H9 (cell line): ENCODE data around the gene CHAF1A. TPM values are rescaled to one million over a fixed set of nuclear protein-coding genes. Genes with fewer than 3 reads are reported as not detected.

Experiments used
- DNase-seq: peaks from one replicate; pipeline ENCODE4 v3.0.0-alpha.2; 2017
- H2AFZ ChIP-seq: one replicate; pipeline ENCODE4 v1.6.1; 2013; ENCODE audit warnings: mild to moderate bottlenecking, low read length, control low read depth, moderate library complexity
- H2AK5ac ChIP-seq: 2 replicates; pipeline ENCODE4 v1.6.1; 2013; ENCODE audit warnings: low read length, control low read depth, mixed read lengths; ENCODE audit not compliant: insufficient read length
- H2BK120ac ChIP-seq: one replicate; pipeline ENCODE4 v1.6.1; 2013; ENCODE audit warnings: low read depth, mild to moderate bottlenecking, low read length, control low read depth, inconsistent platforms; ENCODE audit not compliant: poor library complexity, severe bottlenecking
- H2BK12ac ChIP-seq: 2 replicates; pipeline ENCODE4 v1.6.1; 2013; ENCODE audit warnings: low read length, control low read depth, mixed read lengths, low read depth; ENCODE audit not compliant: insufficient read length
- H2BK15ac ChIP-seq: 2 replicates; pipeline ENCODE4 v1.6.1; 2013; ENCODE audit warnings: low read depth, low read length, control low read depth
- H2BK20ac ChIP-seq: one replicate; pipeline ENCODE4 v1.6.1; 2013; ENCODE audit warnings: low read depth, mild to moderate bottlenecking, low read length, control low read depth, inconsistent platforms; ENCODE audit not compliant: poor library complexity, severe bottlenecking
- H2BK5ac ChIP-seq: 2 replicates; pipeline ENCODE4 v1.6.1; 2013; ENCODE audit warnings: low read length, control low read depth, mixed read lengths; ENCODE audit not compliant: insufficient read length
- H3K14ac ChIP-seq: 2 replicates; pipeline ENCODE4 v1.6.1; 2013; ENCODE audit warnings: low read length, control low read depth; ENCODE audit not compliant: insufficient read depth
- H3K18ac ChIP-seq: 2 replicates; pipeline ENCODE4 v1.6.1; 2013; ENCODE audit warnings: low read depth, mild to moderate bottlenecking, mixed read lengths, low read length, control low read depth; ENCODE audit not compliant: insufficient read length
- H3K23ac ChIP-seq: 2 replicates; pipeline ENCODE4 v1.6.1; 2013; ENCODE audit warnings: low read length, control low read depth, mixed read lengths, low read depth; ENCODE audit not compliant: insufficient read length
- H3K23me2 ChIP-seq: 2 replicates; pipeline ENCODE4 v1.6.1; 2013; ENCODE audit warnings: low read depth, mild to moderate bottlenecking, mixed read lengths, low read length, control low read depth; ENCODE audit not compliant: insufficient read length, poor library complexity, severe bottlenecking
- H3K27ac ChIP-seq: 2 replicates; pipeline ENCODE4 v1.5.1; 2013; ENCODE audit warnings: low read length, control low read depth, mixed read lengths, low read depth; ENCODE audit not compliant: insufficient read length
- H3K27me3 ChIP-seq: 2 replicates; pipeline ENCODE4 v1.6.1; 2013; ENCODE audit warnings: low read length, control low read depth, inconsistent platforms; ENCODE audit not compliant: insufficient read depth
- H3K4ac ChIP-seq: 2 replicates; pipeline ENCODE4 v1.6.1; 2013; ENCODE audit warnings: low read depth, mild to moderate bottlenecking, control low read depth, inconsistent platforms, low read length, moderate library complexity
- H3K4me1 ChIP-seq: 2 replicates; pipeline ENCODE4 v1.6.1; 2013; ENCODE audit warnings: low read length, control low read depth, inconsistent platforms; ENCODE audit not compliant: insufficient read depth
- H3K4me2 ChIP-seq: 2 replicates; pipeline ENCODE4 v1.6.1; 2013; ENCODE audit warnings: low read length, control low read depth, mixed read lengths; ENCODE audit not compliant: insufficient read length, insufficient read depth
- H3K56ac ChIP-seq: 2 replicates; pipeline ENCODE4 v1.6.1; 2013; ENCODE audit warnings: low read depth, mild to moderate bottlenecking, mixed read lengths, low read length, control low read depth; ENCODE audit not compliant: insufficient read length
- H3K79me1 ChIP-seq: 2 replicates; pipeline ENCODE4 v1.6.1; 2013; ENCODE audit warnings: low read depth, mild to moderate bottlenecking, moderate library complexity, low read length, control low read depth, inconsistent platforms; ENCODE audit not compliant: insufficient read depth, poor library complexity, severe bottlenecking
- H3K79me2 ChIP-seq: 2 replicates; pipeline ENCODE4 v1.6.1; 2013; ENCODE audit warnings: low read length, control low read depth, inconsistent platforms; ENCODE audit not compliant: insufficient read depth
- H3K9ac ChIP-seq: 2 replicates; pipeline ENCODE4 v1.6.1; 2013; ENCODE audit warnings: low read length, control low read depth, mixed read lengths; ENCODE audit not compliant: insufficient read length; ENCODE audit errors: extremely low read depth
- H3K9me3 ChIP-seq: one replicate; pipeline ENCODE4 v1.6.1; 2013; ENCODE audit warnings: low read depth, low read length, inconsistent platforms; ENCODE audit not compliant: control insufficient read depth
- H3T11ph ChIP-seq: one replicate; pipeline ENCODE4 v1.6.1; 2013; ENCODE audit warnings: mild to moderate bottlenecking, low read length, control low read depth, inconsistent platforms
- H4K20me1 ChIP-seq: one replicate; pipeline ENCODE4 v1.6.1; 2013; ENCODE audit not compliant: control insufficient read depth, insufficient read length, insufficient read depth
- H4K5ac ChIP-seq: 2 replicates; pipeline ENCODE4 v1.6.1; 2013; ENCODE audit warnings: low read depth, mild to moderate bottlenecking, mixed read lengths, low read length, control low read depth; ENCODE audit not compliant: insufficient read length
- H4K8ac ChIP-seq: replicated peaks from 2 replicates; pipeline ENCODE4 v1.6.1; 2013; ENCODE audit warnings: low read length, control low read depth, mixed read lengths, low read depth; ENCODE audit not compliant: insufficient read length
- H4K91ac ChIP-seq: 2 replicates; pipeline ENCODE4 v1.6.1; 2013; ENCODE audit warnings: low read depth, mild to moderate bottlenecking, moderate library complexity, mixed read lengths, low read length, control low read depth; ENCODE audit not compliant: insufficient read length
- H3K27ac Mint-ChIP-seq, 3 experiments: 2 replicates in 2 of 3; 3 replicates in 1 of 3; pipeline ENCODE4 v1.8.0; 2020 to 2021; ENCODE audit warnings: mixed read lengths in 3 of 3, mild to moderate bottlenecking in 1 of 3, moderate library complexity in 1 of 3
- H3K27me3 Mint-ChIP-seq: 2 replicates; pipeline ENCODE4 v1.8.0; 2021; ENCODE audit warnings: low read depth, mild to moderate bottlenecking, moderate library complexity, mixed read lengths
- H3K36me3 Mint-ChIP-seq, 3 experiments: 2 replicates in 2 of 3; 3 replicates in 1 of 3; pipeline ENCODE4 v1.8.0; 2020 to 2021; ENCODE audit warnings: low read depth in 3 of 3, mixed read lengths in 3 of 3; ENCODE audit not compliant: insufficient read depth in 1 of 3
- H3K4me1 Mint-ChIP-seq, 2 experiments: 2 replicates each; pipeline ENCODE4 v1.8.0; 2020; ENCODE audit warnings: mixed read lengths in 2 of 2
- H3K4me3 Mint-ChIP-seq, 2 experiments: 2 replicates in 1 of 2; 3 replicates in 1 of 2; pipeline ENCODE4 v1.8.0; 2020 to 2021; ENCODE audit warnings: mild to moderate bottlenecking in 2 of 2, mixed read lengths in 2 of 2, moderate library complexity in 1 of 2
- H3K9me3 Mint-ChIP-seq, 2 experiments: 2 replicates in 1 of 2; 3 replicates in 1 of 2; pipeline ENCODE4 v1.8.0; 2020; ENCODE audit warnings: mild to moderate bottlenecking in 2 of 2, mixed read lengths in 2 of 2, moderate library complexity in 1 of 2
- CTCF ChIP-seq: fragments of 200-600 bp; sonication (generic); conservative IDR thresholded peaks from 3 replicates; pipeline ENCODE4 v1.8.0; 2021; ENCODE audit warnings: antibody characterized with exemption, mild to moderate bottlenecking
- WGBS: extraction: QIAGEN DNeasy Blood & Tissue Kit; methylation state at CpG from one replicate; pipeline ENCODE4 v1.1.7; 2013; ENCODE audit warnings: missing lambda C conversion rate, low lambda C conversion rate, mixed read lengths; ENCODE audit not compliant: insufficient read length; ENCODE audit errors: extremely low coverage; 5-methylcytosine and 5-hydroxymethylcytosine counted together
- total RNA-seq: library from RNA; stranded (reverse); gene quantifications from 2 replicates; pipeline ENCODE4 v1.2.1, GENCODE V29; 2021

Gene CHAF1A
- total RNA-seq, 1 experiment from 2014 or later, result 143 TPM

GRCh38 chr19:4357921-4358326 lies 44.5 kb upstream of the CHAF1A start:
- Histone ChIP-seq H3K18ac (no peak overlapping the region), H4K8ac (no peak overlapping the region), H4K20me1 (no peaks in the 10 kb centered on the region), H3K56ac (no peak overlapping the region), H2BK15ac (no peak overlapping the region), H3K27me3 (no peaks in the 10 kb centered on the region), H2BK120ac (no peak overlapping the region), H3T11ph (no peak overlapping the region), H3K14ac (no peak overlapping the region), H2AK5ac (no peak overlapping the region), H2AFZ (no peak overlapping the region), H3K9me3 (no peaks in the 10 kb centered on the region), H2BK5ac (no peak overlapping the region), H3K4ac (no peak overlapping the region), H2BK12ac (no peak overlapping the region), H3K9ac (no peak overlapping the region), H3K79me2 (no peaks in the 10 kb centered on the region), H3K4me2 (no peak overlapping the region), H4K5ac (no peak overlapping the region), H3K23me2 (no peaks in the 10 kb centered on the region), H3K4me1 (no peaks in the 10 kb centered on the region; the same call in 1 of the 2 replicates), H3K79me1 (no peaks in the 10 kb centered on the region), H3K23ac (no peak overlapping the region), H3K27ac (no peak overlapping the region), H2BK20ac (no peak overlapping the region), H4K91ac (no peak overlapping the region)
- no peak for TF ChIP-seq CTCF
- Mint-ChIP-seq H3K27me3 (peaks cover 4% of the 10 kb centered on the region), H3K9me3 (no peaks in the 10 kb centered on the region; a peak in 1 of 5 replicates), H3K27ac (no peak overlapping the region; a peak in 1 of 7 replicates), H3K4me3 (no peak overlapping the region), H3K36me3 (peaks cover 1 to 37% (median 22%) of the 10 kb centered on the region in 3 experiments; a peak in 6 of 7 replicates), H3K4me1 (peaks cover 7 to 9% of the 10 kb centered on the region in 2 experiments; a peak in 3 of 4 replicates)
- no CpG with 5 or more reads among the region's 16 CpGs for WGBS
- no peak for DNase-seq
